Head of caudate nucleus (tissue), 42 donors: ENCODE results near the gene CTBS.
"Not testable (repeated sequence)": the region's sequence is repeated elsewhere in the genome, so short reads cannot be mapped to it uniquely, and the experiment has no call there.

Experiments used
- DNase-seq, 42 donors: peaks; one replicate each; pipeline versions ENCODE4 v3.0.0 to v3.0.0-alpha.2; 2020 to 2021; ENCODE audit warnings: mixed read lengths in 7 of 42
- intact Hi-C: fragments of 100-400 bp; cut with DNase I; formaldehyde crosslinking; loops from one replicate; pipeline ENCODE4 v1.15.0; 2022

CTBS gene

GRCh38 chr1:84597011-84597410, 22.8 kb upstream of the CTBS start:
- intact Hi-C loops, result no loop called here
- DNase-seq, result no peak

- DNase-seq, intact Hi-C loops: not testable (repeated sequence)
Observed at GRCh38 chr1:84594959-84595358, 20.7 kb upstream of the CTBS start.

DNA sequence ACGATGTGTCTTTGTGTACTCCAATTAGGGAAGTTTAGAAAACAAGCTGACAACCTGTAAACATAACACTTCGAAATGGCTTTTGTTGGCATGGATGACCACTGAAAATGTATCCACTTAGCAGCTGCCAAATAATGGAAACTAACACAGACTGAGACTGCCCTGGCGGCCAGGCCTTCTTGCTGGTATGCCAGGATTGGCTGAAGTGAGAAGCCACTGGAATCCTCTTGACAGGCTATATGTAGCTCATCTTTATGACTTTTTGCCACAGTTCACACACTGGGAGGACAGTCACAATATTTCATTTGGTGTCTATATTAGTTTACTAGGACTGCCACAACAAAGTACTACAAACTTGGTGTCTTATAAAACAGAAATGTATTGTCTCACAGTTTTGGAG, 12.9 kb upstream of the CTBS start:
- DNase-seq, result no peak
- intact Hi-C loops, result no loop called here

- DNase-seq, result no peak
- intact Hi-C loops, result no loop called here
Observed at GRCh38 chr1:84585803-84586202, 11.6 kb upstream of the CTBS start.

DNA sequence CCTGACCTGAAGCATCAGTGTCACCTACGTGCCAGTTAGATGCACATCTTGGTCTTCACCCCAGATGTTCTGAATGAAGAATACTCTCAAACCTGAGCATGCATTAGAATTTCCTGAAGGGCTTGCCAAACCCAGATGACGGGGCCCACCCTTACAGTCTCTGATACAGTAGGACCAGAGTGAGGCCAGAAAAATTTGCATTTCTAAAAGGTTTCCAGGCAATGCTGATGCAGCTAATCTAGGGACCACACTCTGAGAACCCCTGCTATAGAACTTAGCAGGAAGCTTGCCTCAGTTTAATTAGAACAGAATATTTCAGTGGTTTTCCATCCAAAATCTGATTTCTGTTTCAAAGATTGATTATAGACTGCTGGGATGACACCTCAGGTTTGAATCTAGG, 9.9 kb upstream of the CTBS start:
- no peak for DNase-seq
- intact Hi-C loops, result no loop called here

DNA sequence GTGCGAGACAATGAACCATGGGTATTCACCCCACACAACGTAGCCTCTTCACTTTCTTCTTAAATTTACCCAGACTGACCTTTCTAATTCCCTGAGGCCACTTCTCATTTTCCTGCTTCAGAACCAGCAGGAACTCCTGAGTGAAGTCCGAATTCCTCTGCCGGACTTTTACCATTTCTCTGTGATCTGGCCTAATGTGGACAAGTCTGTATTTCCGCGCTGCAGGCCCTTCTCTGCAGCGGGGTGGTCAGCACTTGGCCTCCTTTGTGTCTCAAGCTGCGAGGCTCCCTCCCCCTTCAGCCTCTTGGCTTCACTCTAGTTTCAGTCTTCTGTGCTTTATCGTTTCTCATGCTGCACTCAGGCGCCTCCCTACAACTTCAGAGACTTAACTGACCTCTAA, 9.4 kb upstream of the CTBS start:
- DNase-seq, result no peak
- intact Hi-C loops, result no loop called here

GRCh38 chr1:84582802-84583587, 8.8 kb upstream of the CTBS start:
- intact Hi-C loops, result no loop called here
- DNase-seq, result no peak

DNA sequence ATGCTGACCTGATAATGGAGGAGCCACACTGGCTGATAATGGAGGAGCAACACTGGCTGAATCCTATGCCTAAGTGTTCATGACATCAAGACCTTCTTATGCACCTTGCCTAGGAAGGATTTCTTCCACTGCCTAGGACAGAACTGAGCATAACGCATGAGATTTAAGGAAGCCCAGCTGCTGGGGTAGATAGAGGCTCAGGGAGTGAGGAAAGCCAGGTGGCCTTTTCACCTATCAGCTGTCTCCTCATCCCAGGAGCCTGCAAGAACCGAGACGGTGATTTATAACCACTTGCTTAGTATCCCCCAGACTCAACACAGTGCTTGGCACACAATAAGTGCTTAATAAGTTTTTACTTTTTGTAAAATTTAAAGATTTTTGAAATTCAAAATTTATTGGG, 7.4 kb upstream of the CTBS start:
- no peak for DNase-seq
- intact Hi-C loops, result no loop called here

- DNase-seq, result no peak
- intact Hi-C loops, result loop anchor here (5.0 kb wide), 1 partner anchor 68 kb away; the partner anchor contains the start of genes GNG5 and SPATA1
Observed at GRCh38 chr1:84574936-84575335, 696 bp upstream of the CTBS start.

- DNase-seq, result no peak
- intact Hi-C loops, result loop anchor here (5.0 kb wide), 1 partner anchor 66 kb away; the partner anchor contains the start of genes GNG5 and SPATA1
Observed at GRCh38 chr1:84573481-84573966, 716 bp downstream of the CTBS start.

DNA sequence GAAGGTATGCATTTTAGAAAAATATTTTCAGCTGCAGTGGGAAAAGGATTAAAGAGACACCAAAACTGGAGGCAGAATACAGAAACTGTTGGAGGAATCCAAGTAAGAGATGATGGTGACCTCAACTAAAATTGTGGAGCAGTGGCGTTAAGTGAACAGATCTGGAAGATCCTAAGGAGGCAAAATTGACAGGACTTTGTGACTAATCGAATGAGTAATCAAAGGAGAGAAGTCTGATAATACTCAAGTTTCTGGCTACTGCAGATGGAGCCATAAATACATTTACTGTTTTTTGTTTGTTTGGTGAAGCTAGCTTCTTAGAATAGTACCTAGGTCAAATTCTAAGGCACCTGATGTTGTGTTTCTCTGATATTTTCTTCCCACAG, 3.1 kb downstream of the CTBS start:
- no peak for DNase-seq
- intact Hi-C loops, result loop anchor here (5.0 kb wide), 1 partner anchor 64 kb away; the partner anchor contains the start of genes GNG5 and SPATA1

DNA sequence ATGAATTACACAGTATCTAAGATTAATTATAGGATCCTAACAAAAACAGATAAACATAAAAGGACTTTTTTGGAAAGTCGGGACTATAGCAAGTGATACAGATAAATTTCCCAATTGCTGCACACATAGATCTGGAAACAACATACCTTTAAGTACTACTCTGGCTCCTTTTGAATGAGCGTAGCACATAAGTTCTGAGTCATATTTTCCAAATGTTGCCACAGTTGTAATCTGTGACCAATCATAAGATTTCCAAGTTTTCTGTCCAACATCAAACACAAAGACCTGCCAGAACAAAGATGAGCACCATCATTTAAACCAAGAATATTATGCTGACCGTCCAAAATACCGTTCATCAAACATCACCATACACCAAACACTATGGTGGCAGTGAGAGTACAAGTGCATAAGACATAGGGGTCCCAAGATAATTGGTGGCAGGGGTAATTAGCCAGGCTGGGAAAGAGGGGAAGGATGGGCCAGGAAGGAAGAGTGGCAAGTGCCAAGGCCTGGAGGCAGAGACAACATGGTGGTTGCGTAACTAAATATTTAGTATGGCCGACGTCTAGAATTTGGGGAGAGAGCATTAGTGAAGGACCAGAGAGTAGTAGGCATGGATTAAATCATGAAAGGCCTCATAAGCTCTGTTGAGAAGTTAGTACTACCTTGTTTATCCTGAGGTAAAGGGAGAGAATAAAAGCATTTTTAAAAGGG, 3.6 kb downstream of the CTBS start:
- DNase-seq, result no peak
- intact Hi-C loops, result loop anchor here (5.0 kb wide), 1 partner anchor 63 kb away; the partner anchor contains the start of genes GNG5 and SPATA1

DNA sequence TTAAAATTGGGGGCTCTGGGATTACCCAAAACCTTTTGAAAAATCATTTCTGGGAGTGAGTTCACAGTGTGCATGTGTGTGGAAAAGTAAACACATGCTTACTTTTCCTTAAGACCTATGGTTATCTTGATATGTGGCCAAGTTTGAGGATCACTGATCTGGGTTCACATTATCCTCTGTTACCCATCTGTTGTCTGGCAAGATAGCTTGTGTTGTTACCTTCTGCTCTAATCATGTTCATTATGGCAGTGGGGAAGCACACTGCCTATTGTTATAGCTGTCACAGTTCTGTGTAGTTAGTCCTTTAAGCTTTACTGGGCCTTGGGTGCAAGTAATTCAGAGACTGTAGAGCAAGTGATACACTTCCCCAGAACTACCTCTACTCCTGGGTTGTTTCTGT, 5.0 kb downstream of the CTBS start:
- intact Hi-C loops, result no loop called here

DNA sequence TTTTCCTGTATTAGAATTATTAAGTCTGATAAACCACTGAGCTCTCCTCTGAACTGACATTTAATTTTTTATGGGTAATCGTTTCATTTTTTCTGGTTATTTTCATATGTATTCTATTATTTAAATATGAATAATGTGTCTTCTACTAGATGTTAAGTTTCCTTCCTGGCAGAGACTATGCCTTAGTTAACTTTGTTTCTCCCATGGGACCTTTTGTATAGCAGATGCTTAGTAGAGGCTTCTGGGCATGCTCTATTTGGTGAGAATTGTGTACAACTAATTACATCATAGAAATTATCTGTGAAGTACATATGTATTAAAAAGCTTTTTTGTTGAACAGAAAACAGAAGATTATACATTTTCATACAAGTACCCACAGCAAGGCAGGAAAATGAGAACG, 23.4 kb downstream of the CTBS start:
- no peak for DNase-seq
- intact Hi-C loops, result no loop called here

More for the DNA sequence above, 5.0 kb downstream of the CTBS start:
- DNase-seq, result no peak

GRCh38 chr1:84541679-84542078, 32.6 kb downstream of the CTBS start:
- intact Hi-C loops, result no loop called here
- DNase-seq, result no peak

DNA sequence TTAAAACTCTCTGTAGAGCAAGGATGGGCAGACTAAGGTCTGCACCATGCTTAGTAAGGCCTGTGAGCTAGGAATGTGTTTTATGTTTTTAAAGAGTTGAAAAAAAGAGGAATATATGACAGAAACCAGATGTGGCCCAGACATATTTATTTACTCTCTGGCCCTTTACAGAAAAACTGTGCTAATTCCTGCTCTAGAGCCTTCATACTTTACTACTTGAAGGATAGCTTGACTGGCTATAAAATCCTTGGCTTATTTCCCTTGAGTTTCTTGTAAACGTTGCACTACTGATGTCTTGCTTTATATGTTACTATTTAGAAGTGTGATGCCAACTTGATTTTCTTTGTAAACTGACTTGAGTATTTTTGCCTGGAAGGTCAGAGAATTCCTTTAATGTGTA, 33.5 kb downstream of the CTBS start:
- DNase-seq, result no peak
- intact Hi-C loops, result no loop called here

DNA sequence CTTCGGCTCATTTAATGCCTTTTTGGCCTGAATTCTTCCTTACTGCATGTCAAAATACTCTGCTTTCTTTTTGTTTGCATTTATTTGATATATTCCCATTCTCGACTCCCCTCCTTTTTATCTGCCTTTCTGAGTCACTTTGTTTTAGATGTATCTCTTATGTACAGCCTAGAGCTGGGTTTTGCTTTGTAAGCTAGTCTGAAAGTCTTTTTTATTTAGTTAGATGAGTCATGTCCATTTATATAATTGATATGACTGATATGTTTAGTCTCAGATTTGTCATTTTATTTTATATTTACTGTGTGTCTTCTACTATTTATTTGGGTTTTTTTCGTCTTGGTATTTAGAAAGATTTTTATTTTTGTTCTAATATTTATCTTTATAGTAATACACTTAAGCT, 34.3 kb downstream of the CTBS start:
- no peak for DNase-seq
- intact Hi-C loops, result no loop called here

- intact Hi-C loops, result no loop called here
- no peak for DNase-seq
Observed at GRCh38 chr1:84538599-84538998, 35.6 kb downstream of the CTBS start.

DNA sequence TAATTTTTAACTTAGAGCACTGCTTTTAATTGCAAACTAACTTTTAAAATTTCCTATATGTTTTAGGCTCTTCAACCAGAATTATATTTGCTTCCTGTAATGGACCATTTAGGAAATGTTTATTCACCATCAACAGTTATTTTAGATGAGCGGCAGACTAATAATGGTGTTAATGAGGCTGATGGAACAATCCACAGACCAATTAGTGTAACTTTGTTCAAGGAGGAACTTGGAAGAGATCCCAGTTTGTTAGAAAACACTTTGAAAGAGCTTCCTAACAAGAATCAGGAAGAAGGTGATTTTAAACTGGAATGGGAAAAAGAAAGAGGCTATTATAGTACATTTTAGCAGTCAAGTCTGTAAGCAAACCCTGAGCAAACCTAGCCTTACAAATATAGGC, 48.5 kb downstream of the CTBS start:
- intact Hi-C loops, result no loop called here
- no peak for DNase-seq

- intact Hi-C loops, result no loop called here
- DNase-seq, result no peak
Observed at GRCh38 chr1:84524590-84524989, 49.6 kb downstream of the CTBS start.
